Cardiac muscle cell (in vitro differentiated cells and primary cell): Measurements from ENCODE around the gene CLIC6. TPM values are rescaled to one million over a fixed set of nuclear protein-coding genes. Genes with fewer than 3 reads are reported as not detected.

Experiments
- DNase-seq, 2 donors: peaks; one replicate each; pipeline versions ENCODE4 v3.0.0 to v3.0.0-alpha.2; 2010 to 2017; ENCODE audit warnings: low read depth in 1 of 2, low spot score in 1 of 2
- H3K27ac ChIP-seq: fragments of 200-600 bp; sonication (generic); 2 replicates; pipeline ENCODE4 v1.5.1; 2016
- H3K27me3 ChIP-seq: fragments of 200-600 bp; sonication (generic); 2 replicates; pipeline ENCODE4 v1.6.0; 2016; ENCODE audit warnings: control low read depth
- H3K36me3 ChIP-seq: fragments of 200-600 bp; sonication (generic); 2 replicates; pipeline ENCODE4 v1.5.1; 2016; ENCODE audit warnings: control low read depth
- H3K4me1 ChIP-seq: fragments of 200-600 bp; sonication (generic); 2 replicates; pipeline ENCODE4 v1.8.1; 2017; ENCODE audit warnings: low read depth, mild to moderate bottlenecking, mixed run types
- H3K4me3 ChIP-seq: fragments of 200-600 bp; sonication (generic); 2 replicates; pipeline ENCODE4 v1.5.1; 2016; ENCODE audit warnings: mild to moderate bottlenecking
- H3K9me3 ChIP-seq: fragments of 200-600 bp; sonication (generic); 2 replicates; pipeline ENCODE4 v1.5.1; 2017; ENCODE audit warnings: low read depth, mild to moderate bottlenecking, control low read depth
- CTCF ChIP-seq: IDR thresholded peaks from 2 replicates; pipeline ENCODE4 v1.5.1; 2012; ENCODE audit warnings: low read depth, mild to moderate bottlenecking, low read length
- polyA plus RNA-seq: library from polyadenylated mRNA; unstranded; fragments of >200 nt; fragmentation: Nextera tagmentation; extraction: Ambion mirVana; gene quantifications from 2 replicates; pipeline ENCODE4 v1.2.1, GENCODE V29; 2016
- total RNA-seq: library from RNA; depleted of rRNA; stranded (reverse); fragments of >200 nt; gene quantifications from 2 replicates; pipeline ENCODE4 v1.2.3, GENCODE V29; 2016

CLIC6 gene
- total and polyA plus RNA-seq, 2 experiments from 2014 or later, result not detected

GRCh38 chr21:34647555-34647954 lies 21.2 kb upstream of the CLIC6 start:
- DNase-seq, result no peak
- H3K9me3 ChIP-seq, result no peaks in the 10 kb centered on the region

GRCh38 chr21:34648739-34649297 lies 20.0 kb upstream of the CLIC6 start:
- peaks cover 26% of the 10 kb centered on the region for H3K27me3 ChIP-seq
- no peak for TF ChIP-seq CTCF
- no peak overlapping the region for H3K4me3 ChIP-seq
- H3K4me1 ChIP-seq, result no peaks in the 10 kb centered on the region
- no peaks in the 10 kb centered on the region for H3K9me3 ChIP-seq
- H3K36me3 ChIP-seq, result no peaks in the 10 kb centered on the region
- H3K27ac ChIP-seq, result no peak overlapping the region
- no peak for DNase-seq

More at GRCh38 chr21:34647555-34647954, 21.2 kb upstream of the CLIC6 start:
- H3K4me1 ChIP-seq, result no peaks in the 10 kb centered on the region
- no peak overlapping the region for H3K27ac ChIP-seq
- no peak overlapping the region for H3K4me3 ChIP-seq
- no peaks in the 10 kb centered on the region for H3K36me3 ChIP-seq
- H3K27me3 ChIP-seq, result peaks cover 26% of the 10 kb centered on the region
- no peak for TF ChIP-seq CTCF

- Histone ChIP-seq H3K27me3 (peaks cover 26% of the 10 kb centered on the region), H3K4me3 (no peak overlapping the region), H3K36me3 (no peaks in the 10 kb centered on the region), H3K27ac (no peak overlapping the region), H3K4me1 (no peaks in the 10 kb centered on the region), H3K9me3 (no peaks in the 10 kb centered on the region)
- DNase-seq, result no peak
- TF ChIP-seq CTCF, result no peak
Observed at GRCh38 chr21:34649400-34649799, 19.4 kb upstream of the CLIC6 start.

- Histone ChIP-seq H3K4me3 (no peak overlapping the region), H3K27ac (no peak overlapping the region), H3K4me1 (no peaks in the 10 kb centered on the region), H3K9me3 (no peaks in the 10 kb centered on the region), H3K27me3 (peaks cover 26% of the 10 kb centered on the region), H3K36me3 (no peaks in the 10 kb centered on the region)
- no peak for DNase-seq
- no peak for TF ChIP-seq CTCF
Observed at GRCh38 chr21:34650861-34651431, 17.8 kb upstream of the CLIC6 start.

- no peaks in the 10 kb centered on the region for H3K36me3 ChIP-seq
- H3K9me3 ChIP-seq, result no peaks in the 10 kb centered on the region
- DNase-seq, result no peak
- no peak overlapping the region for H3K4me3 ChIP-seq
- H3K4me1 ChIP-seq, result no peaks in the 10 kb centered on the region
- no peak overlapping the region for H3K27ac ChIP-seq
- H3K27me3 ChIP-seq, result peaks cover 31% of the 10 kb centered on the region
- no peak for TF ChIP-seq CTCF
Observed at GRCh38 chr21:34651642-34652041, 17.2 kb upstream of the CLIC6 start.
